ENCODE measurements around the gene TACR2.

TACR2 gene

DNA sequence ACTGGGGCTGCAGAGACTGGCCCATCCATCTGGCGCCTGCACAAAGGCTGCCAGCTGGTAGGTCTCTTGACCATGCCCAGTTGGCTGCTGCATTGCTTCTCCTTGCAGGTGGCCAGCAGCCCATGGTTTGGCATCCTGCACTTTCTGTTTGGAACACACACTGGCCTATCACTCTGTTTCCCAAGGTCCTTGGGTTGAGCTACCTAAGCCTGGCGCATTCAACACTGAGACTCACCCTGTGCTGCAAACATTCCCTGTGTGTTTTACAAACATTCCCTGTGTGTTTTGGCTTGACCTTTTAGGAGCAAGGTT, 55.5 kb downstream of the TACR2 start:
- peak overlapping the region; percentile 88 for H3K27ac ChIP-seq
- no peak for TF ChIP-seq ZFX (IDR thresholded peaks at IDR 0.05)
- TF ChIP-seq, protein P1, sequence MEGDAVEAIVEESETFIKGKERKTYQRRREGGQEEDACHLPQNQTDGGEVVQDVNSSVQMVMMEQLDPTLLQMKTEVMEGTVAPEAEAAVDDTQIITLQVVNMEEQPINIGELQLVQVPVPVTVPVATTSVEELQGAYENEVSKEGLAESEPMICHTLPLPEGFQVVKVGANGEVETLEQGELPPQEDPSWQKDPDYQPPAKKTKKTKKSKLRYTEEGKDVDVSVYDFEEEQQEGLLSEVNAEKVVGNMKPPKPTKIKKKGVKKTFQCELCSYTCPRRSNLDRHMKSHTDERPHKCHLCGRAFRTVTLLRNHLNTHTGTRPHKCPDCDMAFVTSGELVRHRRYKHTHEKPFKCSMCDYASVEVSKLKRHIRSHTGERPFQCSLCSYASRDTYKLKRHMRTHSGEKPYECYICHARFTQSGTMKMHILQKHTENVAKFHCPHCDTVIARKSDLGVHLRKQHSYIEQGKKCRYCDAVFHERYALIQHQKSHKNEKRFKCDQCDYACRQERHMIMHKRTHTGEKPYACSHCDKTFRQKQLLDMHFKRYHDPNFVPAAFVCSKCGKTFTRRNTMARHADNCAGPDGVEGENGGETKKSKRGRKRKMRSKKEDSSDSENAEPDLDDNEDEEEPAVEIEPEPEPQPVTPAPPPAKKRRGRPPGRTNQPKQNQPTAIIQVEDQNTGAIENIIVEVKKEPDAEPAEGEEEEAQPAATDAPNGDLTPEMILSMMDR (conservative IDR thresholded peaks at IDR 0.05), result no peak

DNA sequence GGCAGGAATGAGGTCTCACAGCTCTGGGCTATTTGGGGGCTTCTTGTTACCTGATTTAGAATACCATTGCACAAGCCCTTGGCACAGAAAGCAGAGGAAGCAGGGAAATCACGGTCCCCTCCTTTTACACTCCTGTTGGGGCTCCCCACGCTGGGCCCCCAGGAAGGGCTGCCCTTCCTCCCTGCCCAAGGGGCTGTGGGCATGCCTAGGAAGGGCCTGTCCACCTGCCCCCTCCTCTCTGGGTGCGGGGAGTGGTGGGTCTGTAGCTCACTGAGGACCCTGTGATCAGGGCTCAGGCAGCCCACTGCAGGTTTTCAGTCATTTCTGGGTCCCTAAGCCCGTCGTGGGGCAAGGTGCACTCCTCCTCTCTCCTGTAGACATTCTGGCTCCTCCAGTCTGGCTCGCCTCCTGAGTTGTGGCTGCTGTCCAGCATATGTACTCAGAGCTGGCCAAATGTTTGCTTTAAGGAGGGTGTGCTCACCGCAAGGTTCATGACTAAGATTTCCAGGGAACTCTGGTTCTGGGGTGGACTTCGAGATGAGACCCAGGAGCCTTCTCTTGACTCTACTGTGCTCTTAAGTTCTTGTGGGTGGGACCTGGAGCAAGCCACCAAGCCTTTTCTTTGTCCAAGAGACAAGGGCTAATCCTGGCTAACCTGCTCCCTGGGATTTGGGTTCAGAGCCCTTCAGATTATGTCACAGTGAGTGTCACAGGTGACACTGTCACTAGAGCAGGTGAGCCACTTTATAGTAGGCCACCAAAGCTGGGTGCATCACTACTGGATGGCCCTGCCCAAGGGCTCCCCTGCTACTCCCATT, 56.0 kb downstream of the TACR2 start:
- no peak; the same call in 1 of the 2 replicates for TF ChIP-seq ZFX (IDR thresholded peaks at IDR 0.05)
- TF ChIP-seq, protein P1 (conservative IDR thresholded peaks at IDR 0.05), result no peak
- H3K27ac ChIP-seq, result peak overlapping the region; percentile 88

DNA sequence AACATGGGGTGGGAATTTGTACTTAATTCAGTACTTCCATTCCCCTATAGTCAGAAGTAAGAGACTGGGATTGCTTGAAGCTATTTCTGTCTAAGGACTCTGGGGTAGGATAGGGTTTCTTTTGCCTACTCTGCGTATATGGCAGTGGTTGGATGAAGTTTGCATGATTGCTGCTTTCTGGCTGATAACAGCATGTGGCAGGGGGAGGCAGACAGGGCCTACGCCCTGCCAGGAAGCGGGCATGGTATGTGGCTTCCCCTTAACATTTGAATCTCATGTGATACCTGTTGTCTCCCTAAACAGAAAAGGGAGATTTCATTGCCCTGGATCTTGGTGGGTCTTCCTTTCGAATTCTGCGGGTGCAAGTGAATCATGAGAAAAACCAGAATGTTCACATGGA, 57.1 kb downstream of the TACR2 start:
- no peak for TF ChIP-seq ZFX (IDR thresholded peaks at IDR 0.05)
- TF ChIP-seq, protein P1 (conservative IDR thresholded peaks at IDR 0.05), result no peak
- peak overlapping the region; percentile 88 for H3K27ac ChIP-seq

DNA sequence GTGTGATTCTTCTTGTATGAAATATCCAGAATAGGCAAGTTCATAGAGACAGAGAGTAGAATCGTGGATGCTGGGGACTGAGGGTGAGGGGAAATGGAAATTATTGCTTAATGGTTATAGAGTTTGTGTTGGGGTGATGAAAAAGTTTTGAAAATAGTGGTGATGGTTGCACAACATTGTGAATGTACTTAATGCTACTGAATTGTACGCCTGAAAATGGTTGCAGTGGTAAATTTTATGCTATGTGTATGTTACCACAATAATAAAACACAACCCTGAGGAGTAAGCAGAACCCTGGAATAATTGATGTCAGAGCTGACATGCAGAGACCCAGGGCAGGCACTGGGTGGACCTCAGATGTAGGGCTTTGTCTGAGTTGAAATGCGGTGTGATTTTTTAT, 57.6 kb downstream of the TACR2 start:
- TF ChIP-seq, protein P1 (conservative IDR thresholded peaks at IDR 0.05), result no peak
- TF ChIP-seq ZFX (IDR thresholded peaks at IDR 0.05), result no peak
- H3K27ac ChIP-seq, result no peak overlapping the region; the same call in 1 of the 2 replicates

DNA sequence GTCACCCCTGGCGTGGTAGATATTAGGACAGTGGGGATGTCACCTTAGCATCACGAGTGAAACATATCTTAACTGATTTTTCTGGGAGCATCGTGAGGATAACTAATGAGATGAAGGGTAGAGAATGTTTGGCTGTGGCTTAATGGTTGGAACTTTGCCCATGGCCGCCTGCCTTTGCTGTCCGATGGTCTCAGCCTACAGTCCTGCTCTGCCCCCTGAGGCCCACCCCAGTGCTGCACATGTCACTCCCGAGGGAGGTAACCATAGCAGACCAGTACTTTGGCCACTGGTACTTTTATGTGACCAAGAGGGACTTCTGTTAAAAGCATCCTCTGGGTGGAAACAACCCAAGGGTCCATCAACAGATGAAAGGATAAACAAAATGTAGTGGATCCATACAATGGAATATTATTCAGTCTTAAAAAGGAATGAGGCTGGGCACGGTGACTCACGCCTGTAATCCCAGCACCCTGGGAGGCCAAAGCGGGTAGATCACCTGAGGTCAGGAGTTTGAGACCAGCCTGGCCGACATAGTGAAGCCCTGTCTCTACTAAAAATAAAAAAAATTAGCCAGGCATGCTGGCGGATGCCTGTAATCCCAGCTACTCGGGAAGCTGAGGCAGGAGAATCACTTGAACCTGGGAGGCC, 58.4 kb downstream of the TACR2 start:
- no peak for TF ChIP-seq ZFX (IDR thresholded peaks at IDR 0.05)
- TF ChIP-seq, protein P1 (conservative IDR thresholded peaks at IDR 0.05), result no peak
- no peak overlapping the region for H3K27ac ChIP-seq

DNA sequence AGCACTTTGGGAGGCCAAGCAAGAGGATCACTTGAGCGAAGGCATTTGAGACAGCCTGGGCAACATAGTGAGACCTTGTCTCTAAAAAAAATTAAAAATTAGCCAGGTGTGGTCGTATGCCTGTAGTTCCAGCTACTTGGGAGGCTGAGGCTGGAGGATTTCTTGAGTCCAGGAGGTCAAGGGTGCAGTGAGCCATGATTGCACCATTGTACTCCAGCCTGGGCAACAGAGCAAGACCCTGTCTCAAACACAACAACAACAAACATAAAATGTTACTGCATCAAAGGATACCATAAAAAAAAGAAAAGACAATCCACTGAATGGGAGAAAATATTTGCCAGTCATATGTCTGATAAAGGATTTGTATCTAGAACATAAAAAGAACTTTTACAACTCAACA, 60.5 kb downstream of the TACR2 start:
- no peak overlapping the region for H3K27ac ChIP-seq
- no peak for TF ChIP-seq ZFX (IDR thresholded peaks at IDR 0.05)
- TF ChIP-seq, protein P1 (conservative IDR thresholded peaks at IDR 0.05), result no peak

DNA sequence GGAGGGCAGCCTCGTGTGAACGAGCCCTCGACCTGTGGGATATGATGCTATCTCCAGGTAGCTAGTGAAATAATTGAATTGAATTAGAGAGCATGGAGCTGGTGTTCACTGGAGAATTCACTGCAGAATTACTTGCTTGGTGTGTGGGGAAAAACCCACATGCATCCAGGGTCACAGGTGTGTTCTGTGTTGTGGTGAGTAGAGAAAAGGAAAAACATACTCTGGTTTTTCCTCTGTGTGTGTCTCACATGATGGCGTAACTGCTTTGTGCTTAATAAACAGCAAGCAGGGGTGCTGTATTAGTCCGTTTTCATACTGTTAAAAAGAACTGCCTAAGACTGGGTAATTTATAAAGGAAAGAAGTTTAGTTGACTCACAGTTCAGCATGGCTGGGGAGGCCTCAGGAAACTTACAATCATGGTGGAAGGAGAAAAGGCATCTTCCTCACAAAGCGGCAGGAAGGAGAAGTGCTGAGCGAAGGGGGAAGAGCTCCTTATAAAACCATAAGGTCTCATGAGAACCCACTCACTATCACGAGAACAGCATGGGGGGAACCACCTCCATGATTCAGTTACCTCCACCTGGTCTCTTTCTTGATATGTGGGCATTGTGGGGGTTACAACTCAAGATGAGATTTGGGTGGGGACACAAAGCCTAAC, 62.6 kb downstream of the TACR2 start:
- no peak overlapping the region for H3K27ac ChIP-seq

More for the DNA sequence above, 62.6 kb downstream of the TACR2 start:
- TF ChIP-seq, protein P1 (conservative IDR thresholded peaks at IDR 0.05), result no peak
- TF ChIP-seq ZFX (IDR thresholded peaks at IDR 0.05), result no peak

Data from C4-2B (cell line).